Measurements from ENCODE around the gene PRR4.

The PRR4 gene

DNA sequence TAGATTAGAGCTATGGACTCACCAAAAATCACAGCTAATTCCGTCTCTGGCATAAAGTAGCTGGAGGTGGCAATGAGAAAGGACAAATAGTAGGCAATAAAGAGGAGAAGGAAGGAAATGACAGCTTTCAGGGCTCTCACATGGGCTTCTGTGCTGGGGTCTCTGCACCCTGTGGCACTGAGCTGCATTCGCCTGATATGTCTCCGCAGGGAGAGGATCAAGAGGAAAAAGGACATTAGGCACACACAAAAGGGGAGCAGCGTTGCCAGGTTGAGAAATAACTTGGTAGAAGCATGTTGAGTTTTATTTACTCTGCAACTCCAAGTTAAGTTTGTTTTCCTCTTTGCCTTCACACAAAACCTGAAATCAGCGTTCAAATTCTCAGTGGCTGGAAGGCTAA, 47.5 kb downstream of the PRR4 start:
- no peak for DNase-seq (ENCODE audit: low spot score)
